MM.1S (cell line): ENCODE data around the gene PROM2.

Source experiments
- DNase-seq: peaks from one replicate; pipeline ENCODE4 v3.0.0-alpha.2; 2015
- H2AFZ ChIP-seq: fragments of 300-600 bp; sonication (generic); 2 replicates; pipeline ENCODE4 v1.6.0; 2016; ENCODE audit warnings: antibody characterized with exemption, low read length
- H3F3A ChIP-seq: fragments of 300-600 bp; sonication (generic); 2 replicates; pipeline ENCODE4 v1.6.1; 2016; ENCODE audit warnings: mild to moderate bottlenecking, antibody characterized with exemption, low read length, moderate library complexity, mixed read lengths; ENCODE audit not compliant: insufficient read depth
- H3K27ac ChIP-seq: fragments of 300-600 bp; sonication (generic); 2 replicates; pipeline ENCODE4 v1.5.1; 2016; ENCODE audit warnings: mild to moderate bottlenecking, low read length
- H3K27me3 ChIP-seq: fragments of 300-600 bp; sonication (generic); replicated peaks from 2 replicates; pipeline ENCODE4 v1.6.0; 2016; ENCODE audit warnings: low read length; ENCODE audit not compliant: insufficient read depth
- H3K36me3 ChIP-seq: fragments of 300-600 bp; sonication (generic); replicated peaks from 2 replicates; pipeline ENCODE4 v1.6.1; 2016; ENCODE audit warnings: mild to moderate bottlenecking, low read length, mixed read lengths; ENCODE audit not compliant: insufficient read depth
- H3K4me1 ChIP-seq: fragments of 300-600 bp; sonication (generic); 2 replicates; pipeline ENCODE4 v1.6.1; 2016; ENCODE audit warnings: low read length, mixed read lengths
- H3K4me2 ChIP-seq: fragments of 300-600 bp; sonication (generic); 2 replicates; pipeline ENCODE4 v1.6.0; 2016; ENCODE audit warnings: low read depth, low read length
- H3K4me3 ChIP-seq: fragments of 300-600 bp; sonication (generic); 2 replicates; pipeline ENCODE4 v1.5.1; 2016; ENCODE audit warnings: low read length, mixed read lengths
- H3K79me2 ChIP-seq: fragments of 300-600 bp; sonication (generic); 2 replicates; pipeline ENCODE4 v1.6.1; 2016; ENCODE audit warnings: mixed run types, low read length, mixed read lengths
- H3K9ac ChIP-seq: fragments of 300-600 bp; sonication (generic); 2 replicates; pipeline ENCODE4 v1.6.1; 2016; ENCODE audit warnings: low read length, mixed read lengths
- H3K9me2 ChIP-seq: fragments of 300-600 bp; sonication (generic); replicated peaks from 2 replicates; pipeline ENCODE4 v1.6.1; 2016; ENCODE audit warnings: mild to moderate bottlenecking, low read length, mixed read lengths; ENCODE audit not compliant: insufficient read depth
- H3K9me3 ChIP-seq: fragments of 300-600 bp; sonication (generic); replicated peaks from 2 replicates; pipeline ENCODE4 v1.6.1; 2016; ENCODE audit warnings: mild to moderate bottlenecking, low read length, mixed read lengths; ENCODE audit not compliant: insufficient read depth
- H4K20me1 ChIP-seq: fragments of 300-600 bp; sonication (generic); 2 replicates; pipeline ENCODE4 v1.6.1; 2016; ENCODE audit warnings: mild to moderate bottlenecking, low read length, moderate library complexity, mixed read lengths; ENCODE audit not compliant: insufficient read depth
- EZH2 ChIP-seq: fragments of 300-600 bp; sonication (generic); optimal IDR thresholded peaks from 2 replicates; pipeline ENCODE3; 2017; ENCODE audit warnings: low read depth, mild to moderate bottlenecking, antibody characterized with exemption, low read length, mixed read lengths
- EZH2phosphoT487 ChIP-seq: fragments of 300-600 bp; sonication (generic); IDR thresholded peaks from 2 replicates; pipeline ENCODE4 v1.6.1; 2018; ENCODE audit warnings: antibody characterized with exemption, low read length
- TF ChIP-seq, protein P1 (sequence below): fragments of 300-600 bp; sonication (generic); IDR thresholded peaks from 2 replicates; pipeline ENCODE4 v1.5.1; 2016; ENCODE audit warnings: antibody characterized with exemption, low read length, mixed read lengths

PROM2 gene

DNA sequence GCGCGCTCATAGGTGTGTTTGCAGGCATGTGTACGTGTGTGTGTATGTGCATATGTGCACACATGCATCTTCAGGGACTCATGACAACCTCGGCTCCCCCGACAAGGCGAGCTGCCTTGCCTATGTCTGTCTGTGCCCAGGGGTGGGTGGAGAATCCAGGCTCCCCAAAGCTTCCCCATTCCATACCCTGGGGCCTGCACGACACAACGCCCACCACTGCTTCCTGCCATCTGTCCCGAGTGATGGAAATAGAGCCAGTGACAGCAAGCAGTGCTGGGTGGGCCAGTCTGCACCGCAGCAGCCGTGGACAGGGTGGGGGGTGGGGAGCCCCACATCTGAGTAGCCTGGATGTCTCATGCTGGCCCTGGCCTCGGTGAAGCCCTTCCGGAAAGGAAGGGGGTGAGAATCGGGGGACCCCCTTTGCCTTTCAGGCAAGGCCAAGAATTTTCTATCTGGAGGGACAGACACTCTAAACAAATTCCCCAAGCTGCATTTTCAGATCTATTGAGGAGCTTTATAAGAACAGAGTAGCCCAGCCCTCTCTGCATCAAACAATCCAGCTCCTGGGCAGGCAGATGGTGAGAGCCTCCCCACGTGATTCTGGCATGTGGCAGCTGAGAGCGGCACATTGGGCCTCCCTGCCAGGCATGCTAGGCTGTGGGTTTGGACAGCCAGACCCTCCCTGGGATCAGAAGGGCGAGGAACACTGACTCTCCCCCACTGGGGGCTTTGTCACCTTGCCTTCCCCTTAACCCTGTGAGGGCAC is 27.8 kb downstream of the PROM2 start:
- H3K9me2 ChIP-seq: no peaks in the 10 kb centered on the region
- no peak for DNase-seq
- no peaks in the 10 kb centered on the region for H3K36me3 ChIP-seq
- H3K27ac ChIP-seq: no peak overlapping the region
- H3K9me3 ChIP-seq: no peaks in the 10 kb centered on the region
- H3K27me3 ChIP-seq: no peaks in the 10 kb centered on the region; the same call in 1 of the 2 replicates
- H3K4me3 ChIP-seq: no peak overlapping the region
- no peak for TF ChIP-seq EZH2
- TF ChIP-seq EZH2phosphoT487: no peak
- TF ChIP-seq, protein P1, sequence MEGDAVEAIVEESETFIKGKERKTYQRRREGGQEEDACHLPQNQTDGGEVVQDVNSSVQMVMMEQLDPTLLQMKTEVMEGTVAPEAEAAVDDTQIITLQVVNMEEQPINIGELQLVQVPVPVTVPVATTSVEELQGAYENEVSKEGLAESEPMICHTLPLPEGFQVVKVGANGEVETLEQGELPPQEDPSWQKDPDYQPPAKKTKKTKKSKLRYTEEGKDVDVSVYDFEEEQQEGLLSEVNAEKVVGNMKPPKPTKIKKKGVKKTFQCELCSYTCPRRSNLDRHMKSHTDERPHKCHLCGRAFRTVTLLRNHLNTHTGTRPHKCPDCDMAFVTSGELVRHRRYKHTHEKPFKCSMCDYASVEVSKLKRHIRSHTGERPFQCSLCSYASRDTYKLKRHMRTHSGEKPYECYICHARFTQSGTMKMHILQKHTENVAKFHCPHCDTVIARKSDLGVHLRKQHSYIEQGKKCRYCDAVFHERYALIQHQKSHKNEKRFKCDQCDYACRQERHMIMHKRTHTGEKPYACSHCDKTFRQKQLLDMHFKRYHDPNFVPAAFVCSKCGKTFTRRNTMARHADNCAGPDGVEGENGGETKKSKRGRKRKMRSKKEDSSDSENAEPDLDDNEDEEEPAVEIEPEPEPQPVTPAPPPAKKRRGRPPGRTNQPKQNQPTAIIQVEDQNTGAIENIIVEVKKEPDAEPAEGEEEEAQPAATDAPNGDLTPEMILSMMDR: no peak
- no peaks in the 10 kb centered on the region for H3F3A ChIP-seq
- H3K4me1 ChIP-seq: no peaks in the 10 kb centered on the region
- H3K79me2 ChIP-seq: no peaks in the 10 kb centered on the region
- H3K4me2 ChIP-seq: no peak overlapping the region
- H3K9ac ChIP-seq: no peak overlapping the region
- no peak overlapping the region for H2AFZ ChIP-seq
- H4K20me1 ChIP-seq: no peaks in the 10 kb centered on the region

DNA sequence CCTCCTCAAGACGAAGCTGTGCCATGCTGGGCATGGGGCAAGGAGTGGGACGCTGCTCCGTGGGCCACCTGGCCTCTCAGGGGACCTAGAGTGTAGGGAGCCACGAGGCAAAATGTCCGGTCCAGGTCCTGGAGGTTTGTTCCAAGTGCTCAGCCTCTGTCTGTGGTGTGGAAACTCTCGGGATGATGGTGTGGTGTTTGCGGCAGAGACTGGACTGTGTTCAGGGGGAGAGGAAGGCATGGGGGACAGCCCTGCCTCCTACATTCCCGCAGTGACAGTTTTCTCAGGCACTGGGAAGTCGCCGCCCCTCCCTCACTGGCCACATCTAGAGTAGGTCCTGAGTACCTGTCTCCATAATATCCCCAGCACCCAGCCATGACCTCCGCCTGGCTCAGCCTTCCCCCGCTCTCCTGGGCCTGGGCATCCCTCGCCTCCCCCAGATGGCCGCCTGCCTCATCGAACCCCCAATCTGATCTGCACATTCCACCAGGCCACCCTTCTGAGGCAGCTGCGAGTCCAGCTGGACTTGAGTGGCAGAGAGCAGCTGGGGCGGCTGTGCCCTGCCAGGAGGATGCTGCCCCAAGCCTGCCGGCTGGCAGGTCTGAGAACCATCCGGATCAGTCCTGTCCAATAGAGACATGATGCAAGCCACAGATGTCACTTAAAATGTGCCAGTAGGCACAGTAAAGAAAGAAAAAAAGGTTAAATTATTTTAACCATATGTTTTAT is 29.1 kb downstream of the PROM2 start:
- Histone ChIP-seq H3K9me2 (no peaks in the 10 kb centered on the region), H3K9me3 (no peaks in the 10 kb centered on the region), H3K9ac (no peak overlapping the region), H3K36me3 (no peaks in the 10 kb centered on the region), H3K4me3 (no peak overlapping the region), H3F3A (no peaks in the 10 kb centered on the region), H3K27me3 (no peaks in the 10 kb centered on the region; the same call in 1 of the 2 replicates), H3K4me1 (no peaks in the 10 kb centered on the region), H3K4me2 (no peak overlapping the region), H3K79me2 (no peaks in the 10 kb centered on the region), H2AFZ (no peak overlapping the region), H3K27ac (no peak overlapping the region), H4K20me1 (no peaks in the 10 kb centered on the region)
- TF ChIP-seq EZH2phosphoT487 (no peak), EZH2 (no peak)
- TF ChIP-seq, protein P1: no peak
- DNase-seq: no peak

DNA sequence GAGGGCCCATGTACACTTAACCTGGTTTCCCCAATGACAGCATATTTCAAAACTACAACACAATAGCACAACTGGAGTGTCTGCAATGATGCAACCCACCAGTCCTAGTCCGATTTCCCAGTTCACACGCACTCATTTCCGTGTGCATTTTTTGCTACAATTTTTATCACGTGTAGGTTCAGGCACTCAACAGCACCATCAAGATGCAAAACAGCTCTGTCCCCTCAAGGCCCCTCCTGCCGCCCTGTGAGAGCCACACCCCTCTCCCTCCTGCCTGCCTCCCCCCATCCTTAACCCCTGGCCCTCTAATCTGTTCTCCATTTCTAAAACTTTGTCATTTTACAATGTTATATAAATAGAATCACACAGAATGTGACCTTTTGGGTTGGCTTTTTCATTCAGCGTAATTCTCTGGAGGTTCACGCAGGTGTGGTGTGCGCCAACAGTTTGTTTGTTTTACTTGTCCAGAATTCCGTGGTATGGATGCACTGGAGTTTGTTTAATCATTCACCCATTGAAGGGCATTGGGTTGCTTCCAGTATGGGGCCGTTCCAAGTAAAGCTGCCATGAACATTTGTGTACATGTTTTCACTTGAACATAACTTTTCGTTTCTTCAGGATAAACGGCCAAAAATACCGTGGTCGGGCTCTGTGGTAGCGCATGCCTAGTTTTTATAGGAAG is 31.3 kb downstream of the PROM2 start:
- no peak overlapping the region for H3K9ac ChIP-seq
- H3K9me3 ChIP-seq: no peaks in the 10 kb centered on the region
- no peak overlapping the region for H3K4me2 ChIP-seq
- no peaks in the 10 kb centered on the region for H3K4me1 ChIP-seq
- no peaks in the 10 kb centered on the region for H3K79me2 ChIP-seq
- H3K4me3 ChIP-seq: no peak overlapping the region
- DNase-seq: no peak
- no peak overlapping the region for H3K27ac ChIP-seq
- H3K36me3 ChIP-seq: no peaks in the 10 kb centered on the region
- no peak overlapping the region for H2AFZ ChIP-seq
- H3K27me3 ChIP-seq: no peaks in the 10 kb centered on the region; the same call in 1 of the 2 replicates
- no peaks in the 10 kb centered on the region for H3F3A ChIP-seq
- H4K20me1 ChIP-seq: no peaks in the 10 kb centered on the region
- no peaks in the 10 kb centered on the region for H3K9me2 ChIP-seq
- no peak for TF ChIP-seq EZH2
- no peak for TF ChIP-seq EZH2phosphoT487
- TF ChIP-seq, protein P1: no peak
